Urothelium cell line (cell line): ENCODE measurements around the gene CAPZA1.

Source experiments
- DNase-seq: peaks from one replicate; pipeline ENCODE4 v3.0.0; 2011; ENCODE audit warnings: low spot score, mixed read lengths
- FAIRE-seq: peaks from 2 replicates; lab custom pipeline; 2011; peaks lifted over from hg19 to GRCh38; lab: Jason Lieb, UNC

The CAPZA1 gene

DNA sequence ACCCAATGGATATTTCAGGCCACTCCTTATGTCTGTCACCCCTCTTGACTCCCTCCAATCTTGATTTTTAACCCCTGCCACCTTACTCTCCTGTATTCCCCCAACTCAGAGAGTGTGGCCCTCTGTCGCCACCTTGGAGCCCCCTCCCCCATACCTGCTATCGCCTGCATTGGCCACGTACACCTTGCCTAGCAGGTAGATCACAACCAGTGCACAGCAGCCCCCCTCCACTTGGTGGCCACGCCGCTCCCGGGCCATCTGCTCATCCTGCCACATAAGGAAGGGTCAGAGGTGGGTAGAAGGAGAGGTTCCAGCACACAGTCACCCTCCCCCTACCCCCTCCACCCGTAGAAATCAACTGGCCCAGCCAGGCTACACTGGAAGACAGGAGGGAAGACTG is 92.6 kb downstream of the CAPZA1 start:
- FAIRE-seq = no peak
- no peak for DNase-seq

DNA sequence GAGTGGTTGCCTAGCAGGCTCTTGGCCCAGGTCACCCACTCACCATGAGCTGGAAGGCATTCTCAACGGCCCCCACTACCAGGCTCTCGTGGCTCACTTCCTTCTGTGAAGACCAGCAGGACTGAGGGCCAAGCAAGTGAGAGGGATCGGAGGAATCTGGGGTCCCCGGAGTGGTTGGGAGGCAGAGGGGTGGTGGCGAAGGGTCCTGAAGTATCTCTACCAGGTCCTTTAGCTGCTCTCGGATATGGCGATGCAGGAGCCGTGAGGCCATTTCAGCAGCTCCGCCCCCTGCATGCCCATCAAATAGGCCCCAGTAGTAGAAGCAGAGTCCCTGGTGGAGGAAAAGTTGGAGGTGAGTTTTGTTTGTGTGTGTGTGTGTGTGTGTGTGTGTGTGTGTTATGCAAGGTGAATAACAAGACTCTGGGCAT is 93.1 kb downstream of the CAPZA1 start:
- DNase-seq (no peak), FAIRE-seq (no peak)

- DNase-seq = no peak
- FAIRE-seq = peak; percentile 50
Observed at GRCh38 chr1:112713466-112714312, 94.1 kb downstream of the CAPZA1 start.

- no peak for FAIRE-seq
- DNase-seq = no peak
Observed at GRCh38 chr1:112714313-112715263, 95.0 kb downstream of the CAPZA1 start.

DNA sequence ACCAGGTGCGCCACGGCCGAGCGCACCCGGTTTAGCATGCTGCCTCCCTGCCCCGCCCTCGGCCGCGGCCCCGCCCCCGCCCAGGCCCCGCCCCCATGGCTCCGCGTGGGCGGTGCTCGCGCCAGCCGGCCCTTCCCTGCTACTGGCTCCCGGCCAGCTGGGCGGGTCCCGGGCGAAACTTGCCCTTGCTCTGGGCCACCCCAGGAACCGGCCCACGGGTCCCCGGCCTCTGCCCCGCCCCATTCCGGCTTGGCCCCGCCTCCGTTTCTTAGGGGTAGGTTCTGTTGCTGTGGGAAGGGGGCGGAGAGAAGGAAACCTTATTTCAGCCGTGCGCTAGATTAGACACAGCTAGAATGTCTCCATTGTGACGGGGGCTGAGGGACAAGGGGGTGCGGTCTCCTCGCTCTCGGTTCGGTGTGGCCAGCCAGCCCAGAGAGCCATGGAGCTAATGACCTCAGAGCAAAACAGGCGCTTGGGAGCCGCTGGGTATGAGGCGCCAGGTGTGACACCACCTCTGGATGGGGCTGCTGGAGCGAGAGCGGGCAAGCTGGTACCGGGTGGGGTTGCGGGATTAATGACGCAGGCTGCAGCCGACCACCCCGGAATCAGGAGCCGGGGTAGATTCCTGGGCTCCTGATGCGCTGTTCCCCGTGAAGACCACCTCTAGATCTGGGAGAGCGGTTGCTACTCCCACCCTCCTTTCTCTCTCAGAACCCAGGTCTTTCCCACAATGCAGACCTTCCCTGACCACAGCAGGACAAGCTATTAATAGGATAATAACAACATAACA is 95.8 kb downstream of the CAPZA1 start, which contains the start of gene PPM1J:
Gene PPM1J, minus strand, starts transcription at position 69 of the 790 bp plus-strand sequence. Its CDS starts 31 bp downstream, at position 38.
- FAIRE-seq = peak; percentile 9
- peak; percentile 99 for DNase-seq

DNA sequence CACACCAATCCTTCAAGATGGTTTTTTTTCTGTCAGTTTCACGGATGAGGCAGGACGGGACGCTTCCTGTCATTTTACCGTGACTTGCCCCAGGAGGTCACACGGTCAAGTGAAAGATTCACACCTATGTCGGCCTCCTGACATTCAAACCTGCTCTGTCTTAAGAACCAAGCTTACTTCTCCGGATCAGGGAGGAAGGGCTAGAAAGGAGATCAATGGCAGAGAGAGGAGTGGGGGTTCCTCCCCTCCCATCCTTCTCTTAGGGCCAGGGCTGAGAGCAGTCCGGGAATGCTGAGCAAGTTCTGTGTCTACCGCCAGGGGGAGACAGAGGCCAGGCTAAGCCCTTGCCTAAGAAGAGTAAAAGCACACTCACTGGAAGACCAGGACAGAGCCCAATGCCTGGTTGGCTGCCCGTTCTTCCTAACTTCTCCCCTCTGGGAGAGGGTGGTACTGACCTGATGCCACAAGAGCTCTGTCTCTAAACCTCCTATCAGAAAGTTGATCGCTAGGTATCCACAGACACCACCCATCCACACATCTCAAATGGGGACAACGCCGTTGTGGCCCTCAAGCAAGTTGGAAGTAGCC is 96.6 kb downstream of the CAPZA1 start:
- no peak for FAIRE-seq
- peak; percentile 91 for DNase-seq

- FAIRE-seq (no peak), DNase-seq (no peak)
Observed at GRCh38 chr1:112717263-112717873, 97.7 kb downstream of the CAPZA1 start.

DNA sequence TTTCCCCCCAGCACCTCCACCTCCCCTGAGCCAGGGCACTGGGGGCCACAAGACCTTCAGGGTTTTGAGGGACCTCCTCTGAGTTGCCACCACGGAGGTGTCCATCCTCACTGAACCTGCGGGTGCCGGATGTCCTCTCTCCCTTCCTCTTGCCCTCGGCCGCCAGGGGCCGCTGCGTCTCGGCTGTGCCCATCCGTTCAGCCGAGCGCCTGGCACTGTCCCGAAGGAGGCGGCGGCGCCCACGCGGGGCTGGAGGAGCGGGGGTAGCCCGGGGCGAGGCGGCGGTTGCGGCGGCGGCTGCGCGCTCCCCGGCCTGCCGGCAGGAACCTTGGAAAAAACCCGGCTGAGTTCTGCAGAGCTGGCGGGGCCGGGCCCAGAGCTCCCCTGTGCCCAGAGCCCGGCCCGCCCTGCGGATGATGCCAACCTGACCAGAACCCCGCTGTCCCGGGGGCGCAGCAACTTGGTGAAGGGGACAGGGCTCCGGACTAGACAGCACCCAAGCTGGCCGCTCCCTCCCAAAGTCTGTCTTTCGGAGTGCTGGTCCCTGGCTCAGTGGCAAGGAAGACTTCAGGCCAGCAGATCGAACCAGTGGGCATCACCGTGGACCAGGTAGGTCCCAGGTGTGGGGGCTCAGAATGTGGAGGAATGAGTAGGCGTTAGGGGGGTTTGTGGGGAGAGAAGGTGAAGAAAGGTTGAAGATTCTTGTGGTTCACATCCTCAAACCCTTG is 99.2 kb downstream of the CAPZA1 start:
- FAIRE-seq (no peak), DNase-seq (peak; percentile 89)

- no peak for DNase-seq
- FAIRE-seq = no peak
Observed at GRCh38 chr1:112719706-112720105, 100.1 kb downstream of the CAPZA1 start.

GRCh38 chr1:112720800-112721199 is 101.2 kb downstream of the CAPZA1 start:
- FAIRE-seq = no peak
- DNase-seq = no peak
